Ishikawa (cell line): ENCODE data around the gene USP37.

Source experiments
- CEBPB ChIP-seq: IDR thresholded peaks from 2 replicates; pipeline ENCODE4 v1.6.1; 2012
- CREB1 ChIP-seq: IDR thresholded peaks from 2 replicates; pipeline ENCODE4 v1.6.1; 2012; ENCODE audit warnings: low read depth
- EGR1 ChIP-seq: IDR thresholded peaks from 2 replicates; pipeline ENCODE4 v1.6.1; 2012
- EP300 ChIP-seq: IDR thresholded peaks from 2 replicates; pipeline ENCODE4 v1.6.1; 2012; ENCODE audit warnings: borderline replicate concordance
- FOXM1 ChIP-seq: IDR thresholded peaks from 2 replicates; pipeline ENCODE4 v1.6.1; 2012; ENCODE audit warnings: low read depth, borderline replicate concordance
- MAX ChIP-seq: IDR thresholded peaks from 2 replicates; pipeline ENCODE4 v1.6.1; 2012
- NFIC ChIP-seq: IDR thresholded peaks from 2 replicates; pipeline ENCODE4 v1.6.1; 2012
- RAD21 ChIP-seq: IDR thresholded peaks from 2 replicates; pipeline ENCODE4 v1.6.1; 2012; ENCODE audit warnings: low read depth
- REST ChIP-seq: IDR thresholded peaks from 2 replicates; pipeline ENCODE4 v1.6.1; 2012; ENCODE audit warnings: low read depth, mild to moderate bottlenecking
- TAF1 ChIP-seq: IDR thresholded peaks from 2 replicates; pipeline ENCODE4 v1.6.1; 2012; ENCODE audit warnings: low read depth, mild to moderate bottlenecking
- TCF12 ChIP-seq: IDR thresholded peaks from 2 replicates; pipeline ENCODE4 v1.6.1; 2012; ENCODE audit warnings: low read depth
- TEAD4 ChIP-seq: IDR thresholded peaks from 2 replicates; pipeline ENCODE4 v1.6.1; 2012
- YY1 ChIP-seq: IDR thresholded peaks from 2 replicates; pipeline ENCODE4 v1.6.1; 2012; ENCODE audit warnings: low read depth
- ZBTB7A ChIP-seq: IDR thresholded peaks from 2 replicates; pipeline ENCODE4 v1.6.1; 2012; ENCODE audit warnings: low read depth
- TF ChIP-seq, protein P1 (sequence below): IDR thresholded peaks from 2 replicates; pipeline ENCODE4 v1.6.1; 2012

The USP37 gene

DNA sequence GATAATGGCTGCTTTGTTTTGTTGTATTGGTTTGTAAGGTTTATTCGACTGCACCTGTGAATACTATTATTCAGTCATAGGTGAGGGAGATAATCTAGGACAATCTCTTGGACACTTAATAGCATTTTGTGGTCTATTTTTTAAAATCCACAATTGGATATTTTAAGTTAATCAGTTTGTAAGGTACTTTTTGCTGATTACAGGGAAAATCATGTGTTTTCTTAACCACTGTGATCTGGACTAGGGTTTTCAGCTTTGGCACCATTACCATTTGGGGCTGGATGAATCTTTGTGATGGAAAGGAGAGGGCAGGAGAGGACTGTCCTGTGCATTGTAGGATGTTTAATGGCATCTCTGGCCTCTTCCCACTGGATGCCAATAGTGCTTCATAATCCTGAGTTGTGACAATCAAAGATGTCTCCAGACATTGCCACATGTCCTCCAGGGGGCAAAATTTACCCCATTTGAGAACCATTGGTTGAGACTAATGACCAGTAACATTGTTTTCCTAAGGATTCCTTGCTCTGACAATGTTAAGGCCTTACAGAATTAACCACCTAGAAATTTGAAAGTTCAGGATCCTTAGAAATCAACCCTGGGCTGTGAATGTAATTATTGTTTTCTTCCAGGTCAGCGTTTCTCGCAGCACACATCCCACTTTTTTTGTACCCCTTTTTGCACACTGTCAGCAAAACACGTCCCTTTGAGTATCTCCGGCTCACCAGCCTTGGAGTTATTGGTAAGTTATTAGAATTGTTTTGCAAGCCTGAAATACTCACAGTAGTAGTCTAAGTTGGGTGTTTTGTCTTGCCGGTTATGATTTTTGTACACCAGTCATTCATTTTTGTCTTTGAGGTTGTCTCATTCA is 16.1 kb upstream of the USP37 start:
- no peak for TF ChIP-seq YY1
- TF ChIP-seq, protein P1, sequence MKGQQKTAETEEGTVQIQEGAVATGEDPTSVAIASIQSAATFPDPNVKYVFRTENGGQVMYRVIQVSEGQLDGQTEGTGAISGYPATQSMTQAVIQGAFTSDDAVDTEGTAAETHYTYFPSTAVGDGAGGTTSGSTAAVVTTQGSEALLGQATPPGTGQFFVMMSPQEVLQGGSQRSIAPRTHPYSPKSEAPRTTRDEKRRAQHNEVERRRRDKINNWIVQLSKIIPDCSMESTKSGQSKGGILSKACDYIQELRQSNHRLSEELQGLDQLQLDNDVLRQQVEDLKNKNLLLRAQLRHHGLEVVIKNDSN = no peak

GRCh38 chr2:218582076-218582475 is 13.9 kb upstream of the USP37 start:
- no peak for TF ChIP-seq TAF1
- TF ChIP-seq EP300 = no peak
- no peak for TF ChIP-seq TEAD4
- TF ChIP-seq NFIC = no peak
- TF ChIP-seq FOXM1 = no peak
- TF ChIP-seq CEBPB = no peak

DNA sequence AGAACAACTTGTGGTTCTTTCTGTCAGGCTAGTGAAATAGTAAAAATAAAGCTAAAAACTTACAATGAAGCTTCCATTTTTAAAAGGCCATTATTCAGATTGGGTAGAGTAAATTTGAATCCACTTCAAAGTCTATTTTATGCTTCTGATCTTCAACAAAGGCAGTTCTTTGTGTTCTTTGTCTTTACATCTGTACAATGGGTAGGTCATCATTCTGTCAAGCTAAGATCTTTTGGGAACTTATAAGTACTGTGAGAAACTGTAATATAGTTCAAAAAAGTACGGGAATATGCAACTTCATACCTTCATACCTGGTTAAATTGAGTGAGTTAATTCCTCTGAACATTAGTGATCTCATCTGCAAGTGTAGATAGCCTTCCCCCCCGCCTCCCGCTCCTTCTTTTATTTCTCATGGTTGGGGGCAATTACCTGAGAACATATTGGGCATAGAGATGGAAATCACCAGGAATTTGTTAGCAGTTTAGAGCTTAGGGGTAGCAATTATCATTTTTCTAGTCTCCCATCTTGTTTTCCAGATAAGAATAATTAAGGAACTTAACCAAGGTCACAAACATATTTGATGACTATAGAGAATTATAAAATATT is 10.2 kb upstream of the USP37 start:
- TF ChIP-seq EGR1 (no peak), TCF12 (no peak), CREB1 (no peak), NFIC (no peak), CEBPB (no peak), TAF1 (no peak), EP300 (no peak), TEAD4 (no peak), ZBTB7A (no peak), MAX (no peak), RAD21 (no peak), REST (no peak)

- TF ChIP-seq RAD21 (no peak), TAF1 (no peak), EGR1 (no peak), ZBTB7A (no peak), CEBPB (no peak), TEAD4 (no peak), CREB1 (no peak), YY1 (no peak), MAX (no peak), EP300 (no peak), FOXM1 (no peak), REST (no peak), TCF12 (no peak), NFIC (no peak)
- TF ChIP-seq, protein P1 = no peak
Observed at GRCh38 chr2:218577482-218578220, 9.5 kb upstream of the USP37 start.

DNA sequence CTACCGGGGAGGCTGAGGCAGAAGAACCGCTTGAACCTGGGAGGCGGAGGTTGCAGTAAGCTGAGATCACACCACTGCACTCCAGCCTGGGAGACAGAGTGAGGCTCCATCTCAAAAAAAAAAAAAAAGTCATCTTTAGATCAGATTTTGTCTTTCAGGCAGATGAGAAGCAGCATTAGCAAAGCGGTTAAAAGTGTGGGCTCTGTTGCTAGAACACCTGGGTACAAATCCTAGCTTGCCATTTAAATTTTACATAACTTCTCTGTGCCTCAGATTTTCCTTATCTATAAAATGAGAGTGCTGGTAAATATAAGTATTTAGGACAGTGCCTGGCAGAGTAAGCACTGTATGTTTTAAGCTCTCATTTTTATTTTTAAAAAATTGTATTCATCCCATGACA is 8.7 kb upstream of the USP37 start:
- TF ChIP-seq NFIC (no peak), REST (no peak), CREB1 (no peak), ZBTB7A (no peak), EGR1 (no peak), FOXM1 (no peak), MAX (no peak), TAF1 (no peak), CEBPB (no peak), TEAD4 (no peak), RAD21 (no peak), TCF12 (no peak)
- TF ChIP-seq, protein P1 = no peak
